HCT116 (cell line): Measurements from ENCODE around the gene FLRT1. TPM values are rescaled to one million over a fixed set of nuclear protein-coding genes. Genes with fewer than 3 reads are reported as not detected.

Experiments used
- ATAC-seq: fragments of 200-7000 bp; cut with Tn5 transposase; 2 replicates; pipeline ENCODE4 v1.9.1; 2020; ENCODE audit warnings: mild to moderate bottlenecking, moderate library complexity
- BruUV-seq: library from RNA; stranded (reverse); fragments of 400-500 nt; replicated peaks from 2 replicates; lab custom pipeline; 2021; lab: Mats Ljungman, UMichigan
- CTCF ChIA-PET: fragments of 300-600 bp; sonication (Branson Sonifier 250); formaldehyde crosslinking; loops from one replicate; lab custom pipeline; 2021; ENCODE audit warnings: antibody characterized with exemption; lab: Charles Lee
- POLR2A ChIA-PET: fragments of 300-600, 350-600 bp; sonication (Branson Sonifier 250); formaldehyde crosslinking; loops from one replicate; lab custom pipeline; 2021; ENCODE audit warnings: antibody characterized with exemption; lab: Charles Lee
- RAD21 ChIA-PET, 2 experiments: fragments of 300-600 bp; sonication (Branson Sonifier 250); formaldehyde crosslinking; loops; one replicate each; lab custom pipeline; 2023; ENCODE audit warnings: low total read pairs in 2 of 2; ENCODE audit not compliant: uncharacterized antibody in 2 of 2, unreplicated experiment in 2 of 2, low non-redundant PET in 1 of 2; lab: Charles Lee
- DNase-seq: peaks from one replicate; pipeline ENCODE4 v3.0.0-alpha.2; 2010; ENCODE audit warnings: low read depth, low spot score
- H2AFZ ChIP-seq: fragments of 200-600 bp; shearing (Covaris generic), sonication (generic); 2 replicates; pipeline ENCODE4 v1.6.1; 2017; ENCODE audit warnings: low read depth, mixed run types, mixed read lengths, antibody characterized with exemption, low read length; ENCODE audit not compliant: poor library complexity, severe bottlenecking
- H3K27ac ChIP-seq: 2 replicates; pipeline ENCODE4 v1.5.1; 2012; ENCODE audit warnings: low read depth, low read length
- H3K27me3 ChIP-seq: fragments of 200-600 bp; sonication (generic); 2 replicates; pipeline ENCODE4 v1.6.1; 2016; ENCODE audit warnings: mixed run types, low read length, mixed read lengths; ENCODE audit not compliant: insufficient read depth
- H3K36me3 ChIP-seq, 2 experiments: fragments of 200-500 bp in 1 of 2; fragments of 200-600 bp in 1 of 2; sonication (Bioruptor generic) in 1 of 2; sonication (generic) in 1 of 2; 2 replicates each; pipeline versions ENCODE4 v1.5.1 to v1.6.1; 2014 to 2016; ENCODE audit warnings: low read length in 2 of 2, inconsistent platforms in 1 of 2, mixed read lengths in 1 of 2, mixed run types in 1 of 2; ENCODE audit not compliant: insufficient read depth in 2 of 2, control insufficient read depth in 1 of 2
- H3K4me1 ChIP-seq, 2 experiments: fragments of 200-600 bp in 1 of 2; sonication (generic) in 1 of 2; 2 replicates each; pipeline versions ENCODE4 v1.5.1 to v1.6.1; 2012 to 2017; ENCODE audit warnings: low read length in 2 of 2, inconsistent platforms in 1 of 2, mild to moderate bottlenecking in 1 of 2, mixed read lengths in 1 of 2, mixed run types in 1 of 2, moderate library complexity in 1 of 2; ENCODE audit not compliant: insufficient read depth in 2 of 2, control insufficient read depth in 1 of 2
- H3K4me2 ChIP-seq: fragments of 200-600 bp; sonication (generic); 2 replicates; pipeline ENCODE4 v1.6.1; 2017; ENCODE audit warnings: mixed run types, low read length, mixed read lengths
- H3K4me3 ChIP-seq, 2 experiments: fragments of 200-600 bp in 1 of 2; sonication (generic) in 1 of 2; replicated peaks in 1 of 2; 2 replicates each; pipeline ENCODE4 v1.5.1; 2011 to 2016; ENCODE audit warnings: low read length in 2 of 2, control low read depth in 1 of 2, low read depth in 1 of 2, mild to moderate bottlenecking in 1 of 2, mixed read lengths in 1 of 2, mixed run types in 1 of 2
- H3K79me2 ChIP-seq: fragments of 200-600 bp; sonication (generic); 2 replicates; pipeline ENCODE4 v1.6.1; 2017; ENCODE audit warnings: mild to moderate bottlenecking, mixed run types, low read length, moderate library complexity, mixed read lengths; ENCODE audit not compliant: insufficient read depth
- H3K9ac ChIP-seq: fragments of 200-600 bp; sonication (generic); 2 replicates; pipeline ENCODE4 v1.6.1; 2016; ENCODE audit warnings: low read length, mixed read lengths
- H3K9me2 ChIP-seq: fragments of 200-600 bp; sonication (generic), shearing (Covaris generic); 2 replicates; pipeline ENCODE4 v1.6.1; 2017; ENCODE audit warnings: mixed run types, mild to moderate bottlenecking, moderate library complexity; ENCODE audit not compliant: insufficient read depth
- H3K9me3 ChIP-seq, 2 experiments: fragments of 200-500 bp in 1 of 2; fragments of 200-600 bp in 1 of 2; sonication (Bioruptor generic) in 1 of 2; sonication (generic) in 1 of 2; 2 replicates each; pipeline ENCODE4 v1.6.1; 2014 to 2017; ENCODE audit warnings: low read length in 2 of 2, mixed read lengths in 2 of 2, inconsistent platforms in 1 of 2, low read depth in 1 of 2, mild to moderate bottlenecking in 1 of 2, mixed run types in 1 of 2, moderate library complexity in 1 of 2; ENCODE audit not compliant: control insufficient read depth in 1 of 2, insufficient read depth in 1 of 2
- H4K20me1 ChIP-seq: fragments of 200-600 bp; sonication (generic), shearing (Covaris generic); 2 replicates; pipeline ENCODE4 v1.6.1; 2017; ENCODE audit warnings: mixed run types, mild to moderate bottlenecking, moderate library complexity; ENCODE audit not compliant: insufficient read depth
- CBX3 ChIP-seq: IDR thresholded peaks from 2 replicates; pipeline ENCODE4 v1.6.1; 2012; ENCODE audit warnings: low read depth
- EGR1 ChIP-seq: IDR thresholded peaks from 2 replicates; pipeline ENCODE4 v1.6.1; 2012; ENCODE audit warnings: low read depth
- ELF1 ChIP-seq: IDR thresholded peaks from 2 replicates; pipeline ENCODE4 v1.6.1; 2012; ENCODE audit warnings: low read depth, borderline replicate concordance
- EZH2 ChIP-seq: fragments of 200-600 bp; sonication (generic); IDR thresholded peaks from 2 replicates; pipeline ENCODE4 v1.6.1; 2017; ENCODE audit warnings: antibody characterized with exemption, mixed run types
- FOSL1 ChIP-seq: IDR thresholded peaks from 2 replicates; pipeline ENCODE4 v1.6.1; 2012; ENCODE audit warnings: low read depth
- JUND ChIP-seq: IDR thresholded peaks from 2 replicates; pipeline ENCODE4 v1.6.1; 2012
- POLR2A ChIP-seq: IDR thresholded peaks from 2 replicates; pipeline ENCODE4 v1.7.0; 2011; ENCODE audit warnings: borderline replicate concordance; ENCODE audit not compliant: insufficient read depth, insufficient read length; ENCODE audit errors: extremely low read depth
- ZFX ChIP-seq: fragments of 450-650 bp; IDR thresholded peaks from 2 replicates; pipeline ENCODE4 v1.6.1; 2017
- ZNF274 ChIP-seq: fragments of 200-500 bp; sonication (Bioruptor generic); IDR thresholded peaks from 2 replicates; pipeline ENCODE4 v1.6.1; 2014; ENCODE audit warnings: mild to moderate bottlenecking, low read depth, low read length, inconsistent platforms
- intact Hi-C: fragments of 100-400 bp; cut with micrococcal nuclease; formaldehyde crosslinking; loops from 2 replicates; pipeline ENCODE4 v1.10.0; 2022
- total RNA-seq: library from RNA; stranded (reverse); gene quantifications from one replicate; pipeline ENCODE4 v1.2.1, GENCODE V29; 2021; ENCODE audit not compliant: unreplicated experiment
- TF ChIP-seq, protein P1 (sequence below): IDR thresholded peaks from 2 replicates; pipeline ENCODE4 v1.6.1; 2011; ENCODE audit warnings: mild to moderate bottlenecking, low read length, moderate library complexity; ENCODE audit not compliant: insufficient replicate concordance; ENCODE audit errors: extremely low read depth
- TF ChIP-seq, protein P2 (sequence below): IDR thresholded peaks from 2 replicates; pipeline ENCODE4 v1.6.1; 2012

FLRT1 gene
- total RNA-seq, 1 experiment from 2014 or later: 0.15 TPM

DNA sequence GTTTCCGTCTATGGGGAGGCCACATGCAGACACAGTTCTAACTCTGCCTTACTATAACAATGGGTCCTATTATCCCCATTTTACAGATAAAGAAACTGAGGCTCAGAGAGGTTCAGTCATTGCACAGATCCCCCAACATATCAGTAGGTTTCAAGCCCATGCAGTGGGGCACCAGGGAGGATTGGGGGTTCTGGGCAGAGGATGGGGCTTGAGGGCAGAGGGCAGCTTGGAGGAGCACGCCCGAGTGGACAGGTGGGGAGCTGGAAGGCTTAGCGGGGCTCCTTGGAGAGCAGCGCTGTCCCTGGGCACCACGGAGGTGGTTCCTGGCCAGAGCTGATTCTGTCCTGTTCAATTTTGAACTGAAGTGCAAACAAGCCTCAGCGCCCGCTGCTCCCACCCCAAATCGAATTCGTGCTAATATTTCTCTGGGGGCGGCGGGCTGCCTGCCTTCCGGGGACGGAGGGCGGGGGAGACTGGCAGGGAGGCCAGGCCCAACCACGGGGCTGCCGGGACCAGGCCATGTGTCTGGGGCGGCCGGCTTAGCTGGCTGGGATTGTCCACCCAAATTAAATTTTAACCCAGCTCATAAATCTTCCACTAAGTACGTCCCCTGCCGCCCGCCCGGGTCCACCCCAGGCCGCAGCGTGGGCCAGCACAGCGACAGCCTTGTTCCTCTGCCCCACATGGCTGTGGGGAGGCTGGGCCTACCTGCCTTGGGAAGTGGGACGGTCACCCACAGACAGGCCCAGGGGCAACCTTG lies 49.4 kb downstream of the FLRT1 start:
- Histone ChIP-seq H3K9me2 (no peaks in the 10 kb centered on the region), H3K4me3 (no peak overlapping the region), H3K27ac (no peak overlapping the region), H4K20me1 (no peaks in the 10 kb centered on the region), H3K4me1 (no peaks in the 10 kb centered on the region), H3K9me3 (no peaks in the 10 kb centered on the region), H3K4me2 (no peak overlapping the region), H3K36me3 (no peaks in the 10 kb centered on the region), H3K9ac (no peak overlapping the region), H3K79me2 (no peaks in the 10 kb centered on the region), H3K27me3 (no peaks in the 10 kb centered on the region), H2AFZ (no peak overlapping the region)
- CTCF ChIA-PET: no interaction called here
- TF ChIP-seq EGR1: no peak
- TF ChIP-seq, protein P1, sequence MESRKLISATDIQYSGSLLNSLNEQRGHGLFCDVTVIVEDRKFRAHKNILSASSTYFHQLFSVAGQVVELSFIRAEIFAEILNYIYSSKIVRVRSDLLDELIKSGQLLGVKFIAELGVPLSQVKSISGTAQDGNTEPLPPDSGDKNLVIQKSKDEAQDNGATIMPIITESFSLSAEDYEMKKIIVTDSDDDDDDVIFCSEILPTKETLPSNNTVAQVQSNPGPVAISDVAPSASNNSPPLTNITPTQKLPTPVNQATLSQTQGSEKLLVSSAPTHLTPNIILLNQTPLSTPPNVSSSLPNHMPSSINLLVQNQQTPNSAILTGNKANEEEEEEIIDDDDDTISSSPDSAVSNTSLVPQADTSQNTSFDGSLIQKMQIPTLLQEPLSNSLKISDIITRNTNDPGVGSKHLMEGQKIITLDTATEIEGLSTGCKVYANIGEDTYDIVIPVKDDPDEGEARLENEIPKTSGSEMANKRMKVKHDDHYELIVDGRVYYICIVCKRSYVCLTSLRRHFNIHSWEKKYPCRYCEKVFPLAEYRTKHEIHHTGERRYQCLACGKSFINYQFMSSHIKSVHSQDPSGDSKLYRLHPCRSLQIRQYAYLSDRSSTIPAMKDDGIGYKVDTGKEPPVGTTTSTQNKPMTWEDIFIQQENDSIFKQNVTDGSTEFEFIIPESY: no peak
- TF ChIP-seq EZH2: no peak
- TF ChIP-seq ZNF274: no peak
- TF ChIP-seq, protein P2, sequence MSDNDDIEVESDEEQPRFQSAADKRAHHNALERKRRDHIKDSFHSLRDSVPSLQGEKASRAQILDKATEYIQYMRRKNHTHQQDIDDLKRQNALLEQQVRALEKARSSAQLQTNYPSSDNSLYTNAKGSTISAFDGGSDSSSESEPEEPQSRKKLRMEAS: no peak
- TF ChIP-seq JUND: no peak
- no peak for TF ChIP-seq CBX3
- TF ChIP-seq ZFX: no peak
- no peak for TF ChIP-seq POLR2A
- no peak for TF ChIP-seq FOSL1
- TF ChIP-seq ELF1: no peak
- BruUV-seq: no TSS peak
- POLR2A ChIA-PET: no interaction called here
- no peak for ATAC-seq
- intact Hi-C loops: no loop called here
- RAD21 ChIA-PET: no interaction called here
- DNase-seq: no peak

Other genes starting within 250 kb of the FLRT1 start
- 50.9 TPM for gene SPINDOC, start 222.5 kb upstream of the FLRT1 start, total RNA-seq
- 39.8 TPM for gene MARK2, start 196.8 kb upstream of the FLRT1 start, total RNA-seq
- gene RCOR2, start 118.8 kb upstream of the FLRT1 start, total RNA-seq: 10.8 TPM
- 25.3 TPM for gene NAA40, start 96.9 kb upstream of the FLRT1 start, total RNA-seq
- gene COX8A, start 61.3 kb upstream of the FLRT1 start, total RNA-seq: 536 TPM
- 87.0 TPM for gene OTUB1, start 49.5 kb upstream of the FLRT1 start, total RNA-seq
- 61.1 TPM for gene MACROD1, start 130.2 kb downstream of the FLRT1 start, total RNA-seq
- gene STIP1, start 150.2 kb downstream of the FLRT1 start, total RNA-seq: 336 TPM
- 4.3 TPM for gene FERMT3, start 170.8 kb downstream of the FLRT1 start, total RNA-seq
- gene TRPT1, start 190.3 kb downstream of the FLRT1 start, total RNA-seq: 43.2 TPM
- gene NUDT22, start 190.3 kb downstream of the FLRT1 start, total RNA-seq: 70.9 TPM
- 25.8 TPM for gene DNAJC4, start 194.6 kb downstream of the FLRT1 start, total RNA-seq
- 47.5 TPM for gene VEGFB, start 198.7 kb downstream of the FLRT1 start, total RNA-seq
- 69.2 TPM for gene FKBP2, start 205.2 kb downstream of the FLRT1 start, total RNA-seq
- 332 TPM for gene PPP1R14B, start 211.0 kb downstream of the FLRT1 start, total RNA-seq
- gene PLCB3, start 215.6 kb downstream of the FLRT1 start, total RNA-seq: 106 TPM
- 51.9 TPM for gene BAD, start 248.7 kb downstream of the FLRT1 start, total RNA-seq
- gene GPR137, start 249.9 kb downstream of the FLRT1 start, total RNA-seq: 24.4 TPM